Stimulated activated CD4-positive, alpha-beta T cell treated with anti-CD3 and anti-CD28 coated beads, Interleukin-4, amount 100 ng/mL, for 24 hours (primary cell): ENCODE measurements around the gene FBXO7.

ENCODE experiments used
- DNase-seq: peaks from one replicate; pipeline ENCODE4 v3.0.0-alpha.2; 2020

FBXO7 gene

DNA sequence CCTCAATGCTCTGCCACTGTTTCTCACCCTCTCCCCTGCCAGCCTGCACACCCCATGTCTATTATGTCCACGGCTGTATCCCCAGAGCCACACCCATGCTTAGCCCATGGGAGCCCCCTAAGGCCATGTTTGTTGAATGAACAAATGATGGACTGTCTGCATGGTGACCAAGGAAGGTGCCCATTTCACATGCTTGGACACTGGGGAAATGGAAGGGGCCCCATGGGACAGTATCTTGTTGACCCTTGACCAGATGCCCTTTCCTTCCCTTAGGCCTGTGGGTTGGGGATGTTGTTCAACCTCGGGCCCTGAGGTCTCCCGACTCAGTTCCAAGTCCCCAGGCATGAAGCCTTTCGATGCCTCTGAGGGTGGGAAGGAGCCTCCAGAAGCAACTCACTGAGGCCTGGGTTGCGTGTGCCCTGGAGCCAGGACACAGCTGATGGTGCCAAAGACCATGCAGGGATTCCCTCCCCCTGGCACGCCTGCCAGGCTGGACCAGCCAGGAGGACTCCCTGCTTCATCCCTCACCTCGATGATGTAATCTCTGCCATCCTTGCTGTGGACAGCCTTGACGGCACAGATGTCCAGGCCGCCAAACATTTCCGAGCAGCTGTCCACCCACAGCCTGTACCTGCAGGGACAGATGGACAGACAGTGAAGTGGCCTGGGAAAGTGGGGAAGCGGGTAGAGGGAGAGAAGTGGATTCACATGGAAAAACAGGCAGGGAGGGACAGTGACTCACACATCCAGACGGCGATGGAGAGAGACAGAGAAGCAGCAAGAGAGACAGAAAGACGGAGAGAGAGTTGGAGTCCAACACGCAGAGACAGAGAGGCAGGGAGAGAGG lies 58.9 kb downstream of the FBXO7 start:
- DNase-seq, result no peak

GRCh38 chr22:32534252-32535235 lies 59.9 kb downstream of the FBXO7 start:
- no peak for DNase-seq

DNA sequence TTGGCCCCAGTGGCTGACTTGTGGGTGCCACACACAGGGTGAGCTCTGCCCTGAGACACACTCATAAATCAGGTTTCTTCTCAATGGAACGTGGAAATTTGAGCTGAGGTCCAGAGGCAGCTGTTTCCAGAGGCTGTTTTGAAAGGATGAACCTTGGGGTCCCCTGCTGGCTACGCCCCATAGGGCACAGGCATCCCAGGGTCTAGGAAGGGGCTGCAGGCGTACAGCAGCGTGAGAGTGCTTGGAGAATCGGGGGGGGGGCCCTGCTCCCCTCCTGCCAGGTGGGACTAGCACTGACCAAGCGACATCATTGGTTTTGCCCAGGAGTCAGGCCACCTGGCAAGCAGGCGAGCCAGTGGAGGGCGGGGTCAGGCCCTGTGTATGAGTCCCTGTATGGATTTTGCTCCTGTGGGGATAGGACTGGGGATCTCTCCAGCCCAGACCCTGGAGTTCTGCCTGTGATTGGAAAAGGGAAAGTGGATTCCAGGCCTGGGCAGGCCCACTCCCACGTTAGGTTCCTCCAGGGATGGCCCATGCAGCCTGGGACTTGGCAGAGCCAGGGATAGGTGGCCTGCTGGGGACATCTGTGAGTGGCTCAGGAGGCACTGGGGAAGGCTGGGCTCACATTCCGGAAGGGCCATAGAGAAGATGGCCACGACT lies 61.0 kb downstream of the FBXO7 start:
- no peak for DNase-seq

DNA sequence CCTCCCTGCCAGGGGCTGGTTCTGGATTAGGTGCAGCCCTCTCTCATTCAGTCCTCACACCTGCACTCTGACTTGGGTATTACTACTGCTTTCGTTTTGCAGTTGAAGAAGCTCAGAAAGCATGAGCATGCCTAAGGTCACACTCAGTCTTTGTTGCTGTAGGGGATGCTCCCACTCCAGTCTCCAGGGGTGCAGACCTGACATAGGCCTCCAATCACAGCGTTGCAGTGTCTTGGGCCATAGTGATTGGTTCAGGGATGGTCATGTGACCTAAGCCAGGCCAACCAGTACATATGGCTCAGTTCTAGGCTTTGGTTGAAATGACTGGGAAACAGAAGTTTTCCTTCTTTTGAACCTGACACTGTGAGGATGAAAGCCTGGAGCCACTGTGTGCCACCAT lies 61.7 kb downstream of the FBXO7 start:
- no peak for DNase-seq

DNA sequence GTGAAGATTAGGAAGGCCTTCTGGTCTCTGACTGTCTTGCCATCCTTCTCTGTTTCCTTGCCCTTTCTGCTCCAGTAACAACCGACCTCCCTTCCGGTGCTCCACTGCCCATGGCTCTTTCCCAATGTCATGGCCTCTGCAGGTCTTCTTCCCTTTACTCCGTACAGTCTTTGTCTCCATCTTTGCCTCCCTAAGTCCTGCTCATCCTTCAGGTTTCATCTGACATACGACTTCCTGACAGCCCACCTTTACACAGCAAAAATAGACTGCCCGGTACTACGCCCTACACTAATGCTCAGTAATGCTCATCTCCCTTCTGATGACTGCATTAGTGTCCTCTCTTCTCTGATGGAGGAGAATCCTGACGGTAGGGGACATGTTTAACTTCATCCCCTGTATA lies 63.9 kb downstream of the FBXO7 start:
- DNase-seq, result no peak

DNA sequence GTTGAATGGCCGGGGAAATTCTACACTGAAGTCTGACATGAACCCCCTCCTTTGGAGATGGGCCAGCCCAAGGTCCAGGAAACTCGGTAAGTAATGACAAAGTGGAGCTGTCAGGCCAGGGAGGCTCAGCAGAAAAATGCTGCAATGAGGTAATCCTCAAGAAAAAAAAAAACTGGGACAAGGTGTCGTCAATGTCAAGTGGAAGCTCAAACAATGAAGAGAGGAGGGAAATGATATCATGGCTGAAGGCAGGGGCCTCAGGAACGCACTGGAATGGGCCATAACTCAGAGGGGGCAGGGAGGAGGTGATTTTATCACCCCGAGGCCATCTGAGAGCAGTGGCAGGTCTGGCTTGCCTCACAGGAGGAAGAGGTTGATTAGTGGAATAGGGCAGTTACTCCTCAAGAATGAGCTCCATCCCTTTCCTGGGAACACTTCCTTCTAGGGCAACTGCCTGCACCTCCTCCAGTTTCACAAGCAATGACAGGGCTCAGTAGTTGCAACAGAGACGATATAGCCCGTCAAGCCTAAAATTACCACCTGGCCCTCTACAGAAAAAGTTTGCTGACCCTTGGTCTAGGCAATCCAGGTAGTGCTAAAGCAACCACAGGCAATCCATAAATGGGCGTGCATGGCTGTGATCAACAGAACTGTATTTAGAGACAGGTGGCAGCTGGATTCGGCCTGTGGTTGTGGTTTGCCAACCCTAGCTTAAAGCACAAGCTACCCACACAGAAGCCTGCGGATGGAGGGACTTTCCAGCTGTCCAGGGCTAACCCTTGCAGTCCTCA lies 65.2 kb downstream of the FBXO7 start:
- no peak for DNase-seq

GRCh38 chr22:32541481-32541880 lies 66.9 kb downstream of the FBXO7 start:
- no peak for DNase-seq

- no peak for DNase-seq
Measured at GRCh38 chr22:32542066-32542676, 67.6 kb downstream of the FBXO7 start.

GRCh38 chr22:32542677-32543357 lies 68.2 kb downstream of the FBXO7 start:
- no peak for DNase-seq

GRCh38 chr22:32544953-32545558 lies 70.4 kb downstream of the FBXO7 start:
- no peak for DNase-seq

DNA sequence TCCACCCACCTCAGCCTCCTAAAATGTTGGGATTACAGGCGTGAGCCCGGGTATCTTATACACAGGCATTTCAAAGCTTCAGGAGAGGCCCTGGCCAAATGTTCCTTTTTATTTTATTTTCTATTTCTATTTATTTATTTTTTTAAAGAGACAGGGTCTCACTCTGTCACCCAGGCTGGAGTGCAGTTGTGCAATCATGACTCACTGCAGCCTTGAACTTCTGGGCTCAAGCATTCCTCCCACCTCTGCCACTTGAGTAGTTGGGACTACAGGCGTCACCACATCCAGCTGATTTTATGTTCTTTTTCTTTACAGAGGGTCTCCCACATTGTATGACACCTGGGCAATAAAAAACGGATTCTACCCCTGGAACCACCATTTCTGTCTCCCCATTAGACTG lies 71.2 kb downstream of the FBXO7 start:
- DNase-seq, result no peak

DNA sequence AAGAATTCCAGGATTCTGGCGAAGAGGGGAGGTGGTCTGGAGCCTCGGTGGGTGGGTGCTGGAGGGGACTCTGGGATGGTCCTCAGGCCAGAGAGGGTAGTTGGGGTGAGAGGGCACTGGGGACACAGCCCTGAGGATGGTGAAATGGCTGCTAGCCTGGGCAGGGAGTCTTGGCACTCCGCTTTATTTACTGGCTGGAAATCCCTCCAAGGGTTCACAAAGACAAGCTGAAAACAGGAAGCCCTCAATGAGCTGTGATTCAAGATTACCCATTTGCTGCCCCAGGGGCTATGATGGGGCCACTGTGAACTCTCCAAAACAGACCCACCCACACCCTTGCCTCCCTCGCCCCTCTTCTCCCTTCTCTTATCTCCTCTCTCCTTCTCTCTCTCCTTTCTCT lies 71.9 kb downstream of the FBXO7 start:
- DNase-seq, result no peak

GRCh38 chr22:32546935-32547334 lies 72.3 kb downstream of the FBXO7 start:
- no peak for DNase-seq

- DNase-seq, result no peak
Measured at GRCh38 chr22:32548039-32548438, 73.4 kb downstream of the FBXO7 start.
